Effector CD4-positive, alpha-beta T cell (primary cell): ENCODE results near the gene OR52N1. TPM values are rescaled to one million over a fixed set of nuclear protein-coding genes. Genes with fewer than 3 reads are reported as not detected.

Source experiments
- DNase-seq: peaks from one replicate; pipeline ENCODE4 v3.0.0-alpha.2; 2020
- total RNA-seq: gene quantifications from one replicate; lab custom pipeline; 2026; lab: John Stamatoyannopoulos, UW

OR52N1 gene
- not detected for total RNA-seq

GRCh38 chr11:5791165-5791564, at the start of gene OR52N1:
TSS of gene OR52N1 (minus strand) at chr11:5791265. CDS start at chr11:5788816, 2,449 bp downstream.
- no peak for DNase-seq

GRCh38 chr11:5837695-5838094, 46.6 kb upstream of the OR52N1 start:
- DNase-seq, result no peak

- DNase-seq, result no peak
Measured at GRCh38 chr11:5833446-5833845, 42.4 kb upstream of the OR52N1 start.

GRCh38 chr11:5831196-5831829, 40.2 kb upstream of the OR52N1 start:
- no peak for DNase-seq

GRCh38 chr11:5818245-5818886, 27.3 kb upstream of the OR52N1 start:
- DNase-seq, result no peak

GRCh38 chr11:5815534-5815933, 24.5 kb upstream of the OR52N1 start:
- no peak for DNase-seq

GRCh38 chr11:5809905-5810795, 19.1 kb upstream of the OR52N1 start:
- DNase-seq, result no peak

- DNase-seq, result no peak
Measured at GRCh38 chr11:5809122-5809519, 18.1 kb upstream of the OR52N1 start.

- peak; percentile 66 for DNase-seq
Measured at GRCh38 chr11:5808500-5809121, 17.5 kb upstream of the OR52N1 start, which contains the start of gene OR52N2. TSS of gene OR52N2 (plus strand) at chr11:5808924. CDS start at chr11:5820336, 11,412 bp downstream.

- DNase-seq, result no peak
Measured at GRCh38 chr11:5807580-5807979, 16.5 kb upstream of the OR52N1 start.

- DNase-seq, result no peak
Measured at GRCh38 chr11:5803982-5804381, 12.9 kb upstream of the OR52N1 start.

GRCh38 chr11:5796541-5796940, 5.5 kb upstream of the OR52N1 start:
- DNase-seq, result no peak

GRCh38 chr11:5783255-5783654, 7.8 kb downstream of the OR52N1 start, which contains the start of gene OR52N5:
TSS of gene OR52N5 (minus strand) at chr11:5783355. CDS start at chr11:5778634, 4,721 bp downstream.
- DNase-seq, result no peak

GRCh38 chr11:5767056-5767455, 24.0 kb downstream of the OR52N1 start:
- no peak for DNase-seq

- DNase-seq, result no peak
Measured at GRCh38 chr11:5753943-5754342, 37.1 kb downstream of the OR52N1 start, which contains the start of gene OR52N4. TSS of gene OR52N4 (plus strand) at chr11:5754243. CDS start at chr11:5754741, 498 bp downstream.

GRCh38 chr11:5749836-5750235, 41.2 kb downstream of the OR52N1 start:
- DNase-seq, result no peak

- DNase-seq, result no peak
Measured at GRCh38 chr11:5746614-5747013, 44.5 kb downstream of the OR52N1 start.

- DNase-seq, result no peak
Measured at GRCh38 chr11:5738431-5738830, 52.6 kb downstream of the OR52N1 start.

- DNase-seq, result no peak
Measured at GRCh38 chr11:5737670-5738392, 53.2 kb downstream of the OR52N1 start.

GRCh38 chr11:5737091-5737490, 54.0 kb downstream of the OR52N1 start:
- DNase-seq, result no peak
